Endothelial cell of umbilical vein (primary cell): ENCODE data around the gene ASAP2.

ENCODE experiments used
- CTCF ChIP-seq, 2 donors: IDR thresholded peaks; 1 replicate in 1 of 2; 2 replicates in 1 of 2; pipeline ENCODE4 v1.5.1; 2011; ENCODE audit warnings: low read length in 2 of 2, mild to moderate bottlenecking in 2 of 2, moderate library complexity in 2 of 2, control low read depth in 1 of 2, inconsistent platforms in 1 of 2, low read depth in 1 of 2; ENCODE audit not compliant: insufficient read depth in 1 of 2; ENCODE audit errors: extremely low read depth in 1 of 2
- EZH2 ChIP-seq: IDR thresholded peaks from 2 replicates; pipeline ENCODE4 v1.6.1; 2012; ENCODE audit warnings: borderline replicate concordance, low read depth, mild to moderate bottlenecking, moderate library complexity, low read length, inconsistent platforms; ENCODE audit not compliant: severe bottlenecking
- FOS ChIP-seq: IDR thresholded peaks from 2 replicates; pipeline ENCODE4 v1.6.1; 2011; ENCODE audit warnings: mild to moderate bottlenecking, low read length, moderate library complexity, borderline replicate concordance; ENCODE audit not compliant: insufficient read depth
- GATA2 ChIP-seq: IDR thresholded peaks from 2 replicates; pipeline ENCODE4 v1.7.0; 2011; ENCODE audit warnings: low read depth, mild to moderate bottlenecking, moderate library complexity, mixed read lengths, low read length; ENCODE audit not compliant: insufficient read length, insufficient read depth
- JUN ChIP-seq: IDR thresholded peaks from 2 replicates; pipeline ENCODE4 v1.6.1; 2011; ENCODE audit warnings: borderline replicate concordance, low read depth; ENCODE audit not compliant: insufficient read length, insufficient read depth
- MAX ChIP-seq: IDR thresholded peaks from 2 replicates; pipeline ENCODE4 v1.6.1; 2011; ENCODE audit not compliant: insufficient read depth, insufficient read length
- POLR2A ChIP-seq: IDR thresholded peaks from 2 replicates; pipeline ENCODE4 v1.6.1; 2012; ENCODE audit warnings: low read depth, mild to moderate bottlenecking, control low read depth, low read length
- POLR2AphosphoS5 ChIP-seq: IDR thresholded peaks from 2 replicates; pipeline ENCODE4 v1.6.1; 2012; ENCODE audit warnings: low read depth, mild to moderate bottlenecking, control low read depth, low read length, moderate library complexity; ENCODE audit not compliant: insufficient read depth

DNA sequence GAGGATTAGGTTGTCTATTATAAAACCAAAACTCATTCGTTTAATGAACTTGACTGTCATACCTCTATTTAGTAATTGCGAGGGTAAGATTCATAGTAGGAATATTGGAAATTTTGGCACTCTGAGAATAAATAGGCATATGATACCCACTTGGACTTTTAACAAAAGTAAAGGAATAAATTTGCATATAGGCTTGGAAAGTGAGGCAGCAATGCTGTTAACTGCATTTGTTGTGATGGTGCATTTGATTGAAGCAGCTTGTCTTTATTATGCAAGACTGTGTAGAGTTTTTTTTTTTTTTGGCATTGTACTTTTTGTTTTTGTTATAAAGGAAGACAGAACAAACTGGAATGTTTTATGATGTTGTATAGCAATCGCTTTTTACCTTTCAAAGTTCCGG lies 197.8 kb downstream of the ASAP2 start:
- TF ChIP-seq JUN (no peak), CTCF (IDR thresholded peaks at IDR 0.05; ENCODE audit: extremely low read depth in 1 of 2, insufficient read depth in 1 of 2, low read depth in 1 of 2, low read length in 2 of 2) (no peak), POLR2A (no peak), EZH2 (no peak), POLR2AphosphoS5 (no peak), GATA2 (no peak), MAX (no peak), FOS (no peak)
